Left renal pelvis (tissue), 4 donors: Measurements from ENCODE around the gene LRRC74B. TPM values are rescaled to one million over a fixed set of nuclear protein-coding genes. Genes with fewer than 3 reads are reported as not detected.
"Not testable (repeated sequence)": the region's sequence is repeated elsewhere in the genome, so short reads cannot be mapped to it uniquely, and the experiment has no call there.

Experiments used
- DNase-seq, 4 donors: peaks; one replicate each; pipeline ENCODE4 v3.0.0-alpha.2; 2013; ENCODE audit warnings: low read depth in 4 of 4, low spot score in 3 of 4
- polyA plus RNA-seq, 4 donors: library from polyadenylated mRNA; unstranded; fragments of 120-200 nt; gene quantifications; one replicate each; pipeline ENCODE4 v1.2.1, GENCODE V29; 2013; ENCODE audit not compliant: insufficient read length in 4 of 4

The LRRC74B gene
- polyA plus RNA-seq, 4 donors: 0.06 to 0.24 (median 0.08) TPM

DNA sequence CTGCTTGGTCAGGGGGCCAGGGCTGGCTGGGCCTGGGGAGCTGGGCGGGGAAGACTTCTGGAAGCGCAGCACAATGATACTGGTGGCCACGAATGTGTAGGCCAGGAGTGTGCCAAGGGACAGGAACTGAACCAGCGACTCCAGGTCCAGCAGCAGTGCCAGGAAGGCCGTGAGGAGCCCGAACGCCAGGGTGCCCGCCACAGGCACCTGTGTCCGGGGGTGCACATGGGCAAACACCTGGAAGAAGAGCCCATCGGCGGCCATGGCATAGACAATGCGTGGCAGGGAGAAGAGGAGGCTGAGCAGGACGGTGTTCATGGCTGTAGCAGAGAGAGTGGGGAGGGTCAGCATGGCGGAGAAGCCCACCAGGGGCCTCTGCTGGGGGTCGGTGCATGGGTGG, 15.7 kb upstream of the LRRC74B start:
- DNase-seq: no peak

DNA sequence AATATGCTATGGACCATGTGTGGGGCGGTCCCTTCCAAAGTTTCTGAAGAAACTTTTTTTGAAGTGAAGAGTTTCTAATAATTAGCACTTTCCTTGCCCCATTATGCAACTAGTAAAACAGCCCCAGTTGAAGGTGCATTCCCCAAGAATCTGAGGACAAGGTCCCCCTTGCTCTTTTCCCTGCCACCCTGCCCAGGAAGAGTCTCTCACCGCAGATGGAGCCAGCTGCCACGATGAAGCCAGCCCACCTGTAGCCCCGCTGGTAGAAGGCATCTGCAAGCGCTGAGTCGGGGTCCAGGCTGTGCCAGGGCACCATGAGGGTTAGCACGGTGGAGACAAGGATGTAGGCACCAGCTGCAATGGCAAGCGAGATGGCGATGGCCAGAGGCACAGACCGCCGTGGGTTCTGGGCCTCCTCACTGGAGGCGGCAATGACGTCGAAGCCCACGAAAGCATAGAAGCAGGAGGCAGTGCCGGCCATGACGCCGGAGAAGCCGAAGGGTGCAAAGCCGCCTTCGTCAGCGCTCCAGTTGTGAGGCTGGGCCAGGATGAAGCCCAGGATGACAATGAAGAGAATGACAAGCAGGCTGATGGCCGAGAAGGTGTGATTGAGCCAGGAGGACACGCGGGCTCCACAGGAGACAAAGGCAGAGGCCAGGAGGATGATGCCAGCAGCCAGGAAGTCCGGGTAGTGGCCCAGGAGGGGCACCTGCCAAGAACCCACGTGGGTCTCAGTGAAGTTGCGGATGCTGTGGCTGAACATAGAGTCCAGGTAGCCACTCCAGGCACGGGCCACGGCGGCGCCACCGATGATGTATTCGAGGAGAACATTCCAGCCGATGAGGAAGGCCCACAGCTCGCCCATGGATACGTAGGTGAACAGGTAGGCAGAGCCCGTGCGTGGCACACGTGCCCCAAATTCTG, 14.9 kb upstream of the LRRC74B start:
- no peak for DNase-seq

DNA sequence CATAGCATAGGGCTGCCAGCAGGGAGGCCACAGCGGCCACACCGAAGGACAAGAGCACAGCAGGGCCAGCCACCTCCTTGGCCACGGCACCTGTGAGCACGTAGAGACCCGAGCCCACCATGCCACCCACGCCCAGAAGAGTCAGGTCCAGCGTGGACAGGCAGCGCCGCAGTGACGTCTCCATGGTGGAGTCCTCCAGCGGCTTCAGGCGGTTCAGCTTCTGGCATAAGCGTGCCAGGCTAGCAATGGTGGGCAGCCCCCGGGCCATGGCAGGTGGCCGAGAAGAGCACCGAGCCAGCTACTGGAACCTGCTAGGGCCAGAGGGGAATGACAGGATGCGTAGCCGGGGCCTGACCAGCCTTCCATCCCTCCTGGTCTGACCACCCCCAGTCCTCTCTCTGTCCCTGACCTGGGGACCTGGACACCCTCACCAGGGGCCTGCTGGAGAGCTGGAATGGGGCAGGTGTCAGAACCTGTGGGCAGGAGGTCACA, 14.2 kb upstream of the LRRC74B start:
- no peak for DNase-seq

DNA sequence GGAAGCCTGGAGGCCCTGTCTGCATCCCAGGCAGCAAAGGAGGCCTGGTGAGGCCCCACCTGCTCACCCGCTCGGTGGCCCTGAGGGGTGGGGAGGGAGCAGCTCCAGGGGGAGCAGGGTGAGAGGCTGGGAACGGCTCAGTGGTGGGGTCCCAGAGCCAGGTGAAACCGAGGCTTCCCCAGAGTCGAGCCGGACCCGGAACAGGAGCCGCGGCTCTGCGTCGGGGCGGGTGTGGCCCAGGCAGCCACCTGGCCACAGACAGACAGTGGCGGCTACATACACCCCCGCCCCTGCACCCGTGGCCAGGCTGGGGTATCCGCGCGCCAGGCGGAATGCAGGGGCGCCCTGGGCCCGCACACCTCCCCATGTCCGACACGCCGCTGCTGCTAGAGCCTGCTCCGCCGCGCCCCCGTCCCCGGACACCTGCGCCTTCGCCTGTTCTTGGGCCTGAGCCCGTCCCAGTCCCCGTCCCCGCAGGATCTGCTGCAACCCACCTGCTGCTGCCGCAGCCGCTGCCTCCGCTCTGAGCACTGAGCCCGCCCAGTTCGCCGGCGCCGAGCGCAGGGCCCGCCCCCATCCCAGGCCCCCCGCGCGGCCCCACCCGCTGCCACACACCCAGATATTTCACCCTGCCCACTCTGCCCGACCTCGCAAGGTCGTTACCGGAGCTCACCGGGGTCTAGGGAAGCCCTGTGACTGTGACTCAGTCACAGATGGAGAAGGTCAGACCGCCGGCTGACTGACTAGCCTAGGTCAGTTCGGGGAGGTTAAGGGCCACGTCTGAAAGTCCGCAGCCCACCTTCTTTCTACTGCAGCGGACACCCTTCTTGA, 13.5 kb upstream of the LRRC74B start, which contains the start of gene SLC7A4:
SLC7A4 (minus strand) TSS at position 525 of the 831 bp plus-strand sequence. CDS start 749 bp downstream, outside the sequence.
- no peak for DNase-seq

DNA sequence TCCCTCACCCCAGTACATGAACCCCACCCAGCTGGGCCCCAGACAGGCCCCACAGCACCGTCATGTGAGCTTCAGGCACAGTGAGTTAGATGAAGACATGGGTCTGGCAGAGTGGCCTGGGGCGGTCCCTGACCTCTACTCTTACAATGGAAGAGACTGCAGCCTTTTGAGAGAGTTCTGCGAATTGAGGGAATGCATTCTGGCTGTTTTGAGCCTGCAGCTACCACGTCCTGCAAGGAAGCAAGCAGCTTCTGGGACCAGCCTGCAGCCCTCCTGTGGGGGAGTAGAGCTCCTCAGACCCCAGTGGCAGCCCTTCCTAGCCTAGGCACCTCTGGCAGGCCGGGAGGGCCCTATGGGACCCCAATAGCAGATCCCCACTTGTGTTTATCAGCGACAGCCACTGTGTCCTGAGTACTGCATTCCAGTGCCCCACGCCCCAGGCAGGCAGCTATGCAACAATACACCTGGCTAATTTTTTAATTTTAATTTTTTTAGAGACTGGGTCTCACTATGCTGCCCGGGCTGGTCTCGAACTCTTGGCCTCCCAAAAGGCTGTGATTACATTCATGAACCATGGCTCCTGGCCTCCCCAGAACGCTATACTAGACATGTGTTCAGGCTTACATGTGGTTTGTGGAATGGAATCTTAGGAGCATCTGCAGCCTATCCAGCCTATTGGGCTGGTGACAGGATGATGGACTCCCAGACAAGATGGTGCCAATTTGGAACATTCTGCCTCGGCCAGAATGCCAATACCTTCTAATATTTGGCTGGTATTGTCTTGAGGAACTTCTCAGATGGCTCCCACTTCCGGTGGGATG, 12.7 kb upstream of the LRRC74B start:
- DNase-seq: no peak

DNA sequence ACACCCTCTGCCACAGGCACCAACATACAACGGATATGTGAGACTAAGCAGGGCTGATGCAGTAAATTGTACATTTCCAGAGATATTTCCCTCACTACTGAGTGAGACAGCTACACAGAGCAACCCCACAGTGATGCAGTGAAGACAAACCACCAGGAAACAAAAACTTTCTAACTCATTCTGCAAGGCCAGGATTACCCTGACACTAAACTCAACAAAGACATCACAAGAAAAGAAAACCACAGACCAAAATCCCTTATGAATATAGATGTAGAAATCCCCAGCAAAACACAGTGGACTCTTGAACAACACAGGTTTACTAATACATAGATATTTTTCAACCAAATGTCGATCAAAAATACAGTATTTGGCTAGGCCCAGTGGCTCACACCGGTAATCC, 11.9 kb upstream of the LRRC74B start:
- DNase-seq: no peak

DNA sequence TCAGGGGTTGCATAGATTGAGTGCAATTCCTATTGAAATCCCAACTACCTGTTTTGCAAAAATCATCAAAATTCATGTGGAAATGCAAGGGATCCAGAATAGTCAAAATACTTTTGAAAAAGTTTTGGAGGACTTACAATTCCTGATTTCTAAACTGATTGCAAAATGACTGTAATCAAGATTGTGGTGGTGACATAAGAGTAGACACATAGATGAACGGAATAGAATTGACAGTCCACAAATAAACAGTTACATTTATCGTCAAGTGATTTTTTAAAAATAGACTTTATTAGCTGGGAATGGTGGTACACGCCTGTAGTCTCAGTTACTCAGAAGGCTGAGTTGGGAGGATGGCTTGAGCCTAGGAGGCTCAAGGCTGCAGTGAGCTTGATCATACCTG, 10.8 kb upstream of the LRRC74B start:
- DNase-seq: no peak

DNA sequence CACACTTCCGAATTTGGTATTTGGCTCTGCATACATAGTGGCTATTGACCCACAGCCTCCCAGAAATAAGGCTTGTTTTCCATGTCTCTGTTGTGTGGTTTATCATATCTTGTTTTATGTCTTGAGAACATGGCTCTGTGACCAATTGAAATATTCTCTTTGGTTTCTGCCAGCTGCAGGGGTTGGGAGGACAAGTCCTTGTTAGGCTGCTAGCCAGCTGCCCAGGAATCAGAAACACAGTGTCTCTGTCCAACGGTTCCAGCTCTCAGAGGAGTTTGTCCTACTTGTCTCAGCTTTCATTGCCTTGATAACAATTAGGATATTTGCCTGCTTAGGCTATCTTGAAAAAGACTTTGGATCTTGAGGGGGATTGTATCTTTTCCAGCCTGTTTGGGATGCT, 7.3 kb upstream of the LRRC74B start:
- no peak for DNase-seq

DNA sequence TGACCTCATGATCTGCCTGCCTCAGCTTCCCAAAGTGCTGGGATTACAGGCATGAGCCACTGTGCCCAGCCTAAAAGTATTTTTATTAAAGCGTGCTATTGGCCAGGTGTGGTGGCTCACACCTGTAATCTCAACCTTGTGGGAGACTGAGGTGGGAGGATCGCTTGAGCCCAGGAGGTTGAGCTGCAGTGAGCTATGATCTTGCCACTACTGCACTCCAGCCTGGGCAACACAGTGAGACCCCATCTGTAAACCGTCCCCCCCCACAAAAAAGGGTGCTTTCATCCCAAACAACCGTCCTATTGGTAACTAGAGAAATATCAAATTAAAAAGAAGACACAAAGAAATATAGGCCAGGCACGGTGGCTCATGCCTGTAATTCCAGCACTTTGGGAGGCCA, 6.6 kb upstream of the LRRC74B start:
- DNase-seq: not testable (repeated sequence)

DNA sequence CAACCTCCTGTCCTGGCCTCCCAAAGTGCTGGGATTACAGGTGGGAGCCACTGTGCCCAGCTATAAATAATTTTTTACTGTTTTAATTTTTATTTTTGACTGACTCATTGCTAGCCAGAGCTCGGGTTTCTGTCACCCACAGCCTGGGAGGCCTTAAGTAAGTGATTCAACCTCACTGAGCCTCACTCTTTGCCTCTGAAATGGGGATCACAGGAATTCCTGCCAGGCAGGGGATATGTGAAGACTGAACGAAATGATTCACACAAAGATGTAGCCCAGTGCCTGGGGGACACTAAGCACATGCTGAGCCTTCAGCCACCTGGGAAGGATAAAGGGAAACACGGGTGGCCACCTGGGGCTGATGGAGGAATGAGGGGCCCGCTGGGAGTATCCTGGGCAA, 3.8 kb upstream of the LRRC74B start:
- DNase-seq: no peak

DNA sequence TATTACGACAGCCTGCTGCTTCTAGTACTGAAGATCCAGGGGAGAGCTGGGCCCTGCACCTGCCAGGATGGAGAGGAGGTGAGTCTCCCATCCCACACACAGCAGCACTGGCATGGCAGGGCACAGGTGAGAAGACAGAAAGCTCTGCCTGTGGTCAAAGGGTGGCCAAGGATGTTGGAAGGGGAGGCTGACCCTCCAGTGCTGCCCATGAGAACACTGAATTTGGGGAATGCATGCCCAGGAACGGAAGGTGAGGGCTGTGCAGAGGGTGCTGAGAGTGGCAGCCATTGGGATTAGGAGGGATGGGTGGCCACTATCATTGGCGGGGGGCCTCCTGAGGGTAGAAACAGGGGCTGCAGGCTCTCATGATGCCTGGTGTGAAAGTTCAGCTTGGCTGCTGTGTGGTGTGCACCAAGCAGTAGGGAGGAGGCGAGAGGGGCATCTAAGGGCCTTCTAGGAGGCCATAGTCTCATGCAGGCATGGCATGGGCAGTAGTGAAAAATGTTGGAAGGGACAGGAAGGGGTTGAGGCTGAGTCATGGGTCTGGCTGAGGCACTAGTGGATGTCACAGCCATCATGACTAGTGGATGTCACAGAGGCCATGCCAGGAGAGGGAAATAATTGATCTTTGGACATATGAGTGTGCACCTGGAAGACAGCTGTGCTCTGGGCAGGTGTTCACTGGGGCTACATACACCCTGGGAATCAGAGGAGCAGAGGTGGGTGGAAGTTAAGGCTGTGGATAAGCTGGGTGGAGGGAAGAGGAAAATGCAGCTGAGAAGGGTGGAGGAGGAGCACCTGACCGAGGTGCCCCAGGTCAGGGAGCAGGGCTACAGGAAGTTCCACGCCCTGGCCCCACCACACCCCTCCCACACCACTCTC, 2.5 kb upstream of the LRRC74B start:
- DNase-seq: no peak

DNA sequence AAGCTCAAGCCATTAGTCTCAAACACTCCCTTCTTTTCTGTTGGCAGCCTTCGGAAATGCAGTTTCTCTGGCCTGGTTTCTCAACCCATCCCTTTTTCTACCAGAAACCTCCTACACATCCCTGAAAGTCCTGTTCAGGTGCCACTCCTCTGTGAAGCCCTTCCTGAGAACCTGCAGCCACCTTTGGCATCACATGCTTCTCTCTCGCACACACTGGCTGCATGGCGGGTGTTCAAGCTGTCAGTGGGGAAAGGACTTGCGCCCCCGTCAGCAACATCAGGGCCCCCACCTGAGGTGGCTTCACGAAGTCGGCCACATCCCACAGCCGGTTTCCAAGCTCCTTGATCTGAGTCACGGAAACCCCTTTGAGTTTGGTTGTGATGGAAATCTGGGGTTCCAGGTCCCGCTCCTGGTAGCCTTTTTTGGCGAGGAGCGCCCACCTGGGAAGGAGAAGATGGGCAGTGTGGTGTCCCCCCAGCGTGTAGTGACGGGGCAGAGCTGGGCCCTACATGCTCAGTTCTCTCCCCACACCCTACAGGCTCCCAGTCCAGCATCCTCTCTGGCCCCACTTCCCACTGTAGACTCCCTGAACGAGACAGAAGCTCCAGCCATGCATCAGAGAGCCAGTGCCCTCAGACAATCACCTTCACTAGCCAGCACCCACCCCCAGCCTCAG, 1.7 kb upstream of the LRRC74B start:
- DNase-seq: no peak

DNA sequence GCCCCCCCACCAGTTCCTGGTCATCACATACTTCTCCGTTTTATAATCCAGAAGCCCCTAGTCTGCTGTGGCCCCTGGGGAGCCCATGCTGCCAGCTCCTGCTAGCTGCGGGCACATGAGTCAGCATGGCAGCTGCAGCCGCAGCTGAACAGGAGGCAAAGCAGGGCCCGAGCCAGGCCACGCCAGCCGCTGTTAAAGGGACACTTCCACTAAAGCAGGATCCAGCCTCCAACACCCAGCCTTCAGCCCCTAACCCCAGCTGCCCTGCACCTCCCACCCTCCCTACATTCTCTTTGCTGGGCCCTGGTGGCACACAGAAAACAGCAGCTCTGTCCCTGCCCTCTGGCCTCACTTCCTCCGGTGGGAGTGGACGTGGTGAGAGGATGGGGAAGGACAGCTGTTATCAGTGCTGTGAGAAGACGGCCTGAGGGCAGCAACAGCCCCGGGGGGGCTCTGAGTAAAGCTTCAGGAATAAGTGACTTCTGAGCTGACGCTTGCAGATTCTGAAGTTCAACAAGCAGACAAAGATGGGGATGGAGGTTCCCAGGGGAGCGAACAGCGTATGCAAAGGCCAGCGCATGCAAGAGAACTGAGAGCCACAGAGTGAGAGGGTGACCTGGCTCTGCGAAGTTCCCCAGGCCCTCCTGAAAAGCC, 688 bp upstream of the LRRC74B start:
- DNase-seq: no peak

DNA sequence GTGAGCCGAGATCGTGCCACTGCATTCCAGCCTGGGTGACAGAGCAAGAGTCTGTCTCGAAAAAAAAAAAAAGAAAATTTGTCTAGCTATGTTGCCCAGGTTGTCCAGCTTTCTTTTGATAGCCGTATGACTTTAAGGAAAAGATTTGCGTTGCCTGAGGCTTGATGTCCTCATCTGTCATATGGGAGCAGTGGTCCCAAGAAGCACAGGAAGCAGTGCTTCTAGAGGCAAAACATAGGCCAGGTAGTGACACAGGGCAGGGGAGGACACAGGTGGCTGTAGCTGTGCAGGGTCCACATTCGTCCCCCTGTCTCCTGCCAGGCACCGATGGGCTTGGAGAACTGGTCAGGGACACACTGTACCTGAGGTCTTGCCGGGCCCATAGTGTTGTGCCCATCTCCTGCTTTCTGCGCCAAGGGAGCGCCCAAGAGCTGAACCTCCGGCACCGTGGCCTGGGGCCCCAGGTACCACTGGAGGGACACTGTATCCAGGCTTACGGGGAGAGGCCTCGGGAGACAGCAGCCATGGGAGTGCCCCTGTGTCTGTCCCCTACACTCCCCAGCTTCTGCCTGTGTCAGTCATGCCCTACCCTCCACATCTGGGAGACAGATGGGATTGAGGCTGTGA, 1.4 kb downstream of the LRRC74B start:
- DNase-seq: no peak

DNA sequence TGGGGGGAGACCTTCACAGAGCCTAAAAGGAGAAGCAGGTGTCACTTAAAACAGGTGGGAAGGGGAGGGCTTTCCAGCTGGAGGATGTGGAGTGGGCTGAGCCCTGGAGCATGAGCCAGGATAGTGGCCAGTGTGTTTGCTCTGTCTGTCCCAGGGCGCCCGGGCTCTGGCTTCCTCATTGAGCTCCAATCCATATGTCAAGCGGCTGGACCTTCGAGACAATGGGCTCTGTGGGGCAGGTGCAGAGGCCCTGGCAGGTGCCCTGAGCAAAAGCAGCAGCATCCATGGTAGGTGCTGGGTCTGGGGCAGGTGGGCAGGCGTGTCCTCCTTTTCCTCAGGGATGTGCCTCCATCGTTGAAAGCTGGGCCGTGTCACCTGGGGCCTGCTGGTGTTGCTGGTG, 2.0 kb downstream of the LRRC74B start:
- no peak for DNase-seq

DNA sequence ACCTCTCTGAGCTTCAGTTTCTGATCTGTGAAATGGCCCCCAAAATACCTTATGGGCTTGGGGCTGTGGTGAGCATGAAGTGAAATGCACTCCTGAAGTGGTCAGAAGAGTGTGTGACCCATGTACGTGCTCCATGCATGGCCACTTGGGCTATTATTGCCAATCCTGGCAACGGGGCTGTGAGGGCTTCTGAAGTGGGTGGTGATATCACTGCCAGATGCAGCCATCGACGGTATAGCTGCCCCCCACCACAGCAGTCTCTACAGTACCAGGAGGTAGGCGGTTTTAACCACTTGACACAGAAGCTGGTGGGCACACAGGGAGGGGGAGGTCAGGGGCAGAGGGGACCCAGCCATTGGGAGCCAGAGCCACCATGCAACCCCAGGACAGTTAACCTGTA, 2.7 kb downstream of the LRRC74B start:
- not testable (repeated sequence) for DNase-seq

DNA sequence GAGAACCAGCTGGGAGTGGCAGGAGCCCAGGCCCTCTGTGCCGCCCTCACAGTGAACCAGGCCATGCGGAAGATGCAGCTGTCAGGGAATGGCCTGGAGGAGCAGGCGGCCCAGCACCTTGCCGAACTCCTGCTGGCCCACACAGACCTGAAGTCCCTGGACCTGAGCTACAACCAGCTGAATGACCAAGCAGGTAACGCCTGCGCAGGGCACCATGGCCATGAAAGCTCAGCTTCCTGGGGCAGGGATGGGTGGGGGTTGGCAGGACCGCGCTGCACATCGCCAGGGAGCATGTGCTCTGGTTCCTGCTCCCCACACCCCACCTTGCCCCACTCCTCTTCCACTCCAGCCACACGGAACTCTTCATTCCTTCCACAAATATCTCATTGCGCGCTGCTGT, 3.2 kb downstream of the LRRC74B start:
- not testable (repeated sequence) for DNase-seq
